ENCODE measurements around the gene KCTD14. TPM values are rescaled to one million over a fixed set of nuclear protein-coding genes. Genes with fewer than 3 reads are reported as not detected.
A peak's percentile ranks its signal among the peaks of the same experiment; 100 is the strongest.

The KCTD14 gene
- total and polyA plus RNA-seq, 9 of the 15 experiments (the other 6 are each of a cell fraction or from before 2014, with no cell fraction given) = 0.04 to 0.30 (median 0.11) TPM; not detected in 2

- TF ChIP-seq OTX1 (CRISPR knock-in tag; IDR thresholded peaks at IDR 0.05) (peak; percentile 87), ZKSCAN3 (CRISPR knock-in tag; IDR thresholded peaks at IDR 0.05) (no peak), RFX7 (CRISPR knock-in tag; IDR thresholded peaks at IDR 0.05) (no peak), STAT5B (CRISPR knock-in tag; IDR thresholded peaks at IDR 0.05) (no peak), ARID3B (CRISPR knock-in tag; IDR thresholded peaks at IDR 0.05; ENCODE audit: borderline replicate concordance) (no peak), TRIM24 (IDR thresholded peaks at IDR 0.05) (peak in 1 of 2 experiments; percentile 34; a peak in 1 of 4 replicates), ATF7 (IDR thresholded peaks at IDR 0.05) (0 out of 2 replicates have a peak, but pooled peaks have one; percentile 10), JUNB (CRISPR knock-in tag; conservative IDR thresholded peaks at IDR 0.05) (no peak), ZFX (CRISPR knock-in tag; IDR thresholded peaks at IDR 0.05) (no peak), ZNF740 (CRISPR knock-in tag; IDR thresholded peaks at IDR 0.05) (no peak), ZNF740 (tag; IDR thresholded peaks at IDR 0.05) (no peak), ZNF253 (CRISPR knock-in tag; conservative IDR thresholded peaks at IDR 0.05) (no peak), MTA1 (IDR thresholded peaks at IDR 0.05; ENCODE audit: borderline replicate concordance) (0 out of 2 replicates have a peak, but pooled peaks have one; percentile 86), ZBTB9 (CRISPR knock-in tag; IDR thresholded peaks at IDR 0.05) (peak; percentile 46; the same call in 1 of the 2 replicates), RFX5 (IDR thresholded peaks at IDR 0.05; ENCODE audit: low read depth, low read length) (no peak), ZNF444 (CRISPR knock-in tag; IDR thresholded peaks at IDR 0.05) (no peak), MYC (IDR thresholded peaks at IDR 0.05; ENCODE audit: low read depth, low read length) (no peak), MYC (CRISPR knock-in tag; IDR thresholded peaks at IDR 0.05; ENCODE audit: borderline replicate concordance, low read depth) (no peak), ILF3 (IDR thresholded peaks at IDR 0.05; ENCODE audit: borderline replicate concordance) (no peak), NR4A1 (CRISPR knock-in tag; IDR thresholded peaks at IDR 0.05) (no peak), NR4A1 (tag; IDR thresholded peaks at IDR 0.05) (0 out of 2 replicates have a peak, but pooled peaks have one; percentile 70), ZBTB7A (IDR thresholded peaks at IDR 0.05; ENCODE audit: borderline replicate concordance, control insufficient read depth, low read depth, low read length) (no peak), JUN (IDR thresholded peaks at IDR 0.05; ENCODE audit: borderline replicate concordance, low read depth, low read length) (no peak), JUN (CRISPR knock-in tag; IDR thresholded peaks at IDR 0.05; ENCODE audit: borderline replicate concordance) (no peak), SNRNP70 (optimal IDR thresholded peaks at IDR 0.05; ENCODE audit: low read depth, low read length) (no peak), SMARCC2 (IDR thresholded peaks at IDR 0.05; ENCODE audit: low read depth) (0 out of 2 replicates have a peak, but pooled peaks have one; percentile 39), ZNF311 (CRISPR knock-in tag; IDR thresholded peaks at IDR 0.05) (peak; percentile 46; the same call in 1 of the 2 replicates), GTF2A2 (tag; IDR thresholded peaks at IDR 0.05) (no peak)
These were observed 17.0 kb upstream of the KCTD14 start (continued) for GRCh38 chr11:78039919-78040671.
